ENCODE results near the gene SMIM14.
"Not testable (repeated sequence)": the region's sequence is repeated elsewhere in the genome, so short reads cannot be mapped to it uniquely, and the experiment has no call there.

SMIM14 gene

GRCh38 chr4:39597695-39598381, 40.8 kb downstream of the SMIM14 start:
- no peak for DNase-seq (ENCODE audit: low read depth in 2 of 2)

GRCh38 chr4:39596971-39597370, 41.7 kb downstream of the SMIM14 start:
- DNase-seq (ENCODE audit: low read depth in 2 of 2): no peak

GRCh38 chr4:39591290-39591689, 47.4 kb downstream of the SMIM14 start:
- DNase-seq (ENCODE audit: low read depth in 2 of 2): no peak

- no peak for DNase-seq (ENCODE audit: low read depth in 2 of 2)
Observed at GRCh38 chr4:39587881-39588280, 50.8 kb downstream of the SMIM14 start.

GRCh38 chr4:39574946-39575345, 63.7 kb downstream of the SMIM14 start:
- no peak for DNase-seq (ENCODE audit: low read depth in 2 of 2)

- DNase-seq (ENCODE audit: low read depth in 2 of 2): no peak
Observed at GRCh38 chr4:39571504-39571903, 67.2 kb downstream of the SMIM14 start.

- DNase-seq (ENCODE audit: low read depth in 2 of 2): no peak
Observed at GRCh38 chr4:39571054-39571453, 67.6 kb downstream of the SMIM14 start.

- DNase-seq (ENCODE audit: low read depth in 2 of 2): no peak
Observed at GRCh38 chr4:39569209-39569608, 69.5 kb downstream of the SMIM14 start.

- DNase-seq (ENCODE audit: low read depth in 2 of 2): no peak
Observed at GRCh38 chr4:39568805-39569204, 69.9 kb downstream of the SMIM14 start.

GRCh38 chr4:39565878-39566600, 72.6 kb downstream of the SMIM14 start:
- no peak for DNase-seq (ENCODE audit: low read depth in 2 of 2)

GRCh38 chr4:39563346-39563847, 75.3 kb downstream of the SMIM14 start:
- DNase-seq (ENCODE audit: low read depth in 2 of 2): no peak

GRCh38 chr4:39562792-39563191, 75.9 kb downstream of the SMIM14 start:
- DNase-seq (ENCODE audit: low read depth in 2 of 2): no peak

- no peak for DNase-seq (ENCODE audit: low read depth in 2 of 2)
Observed at GRCh38 chr4:39559626-39560025, 79.0 kb downstream of the SMIM14 start.

- no peak for DNase-seq (ENCODE audit: low read depth in 2 of 2)
Observed at GRCh38 chr4:39555472-39555871, 83.2 kb downstream of the SMIM14 start.

- DNase-seq (ENCODE audit: low read depth in 2 of 2): no peak
Observed at GRCh38 chr4:39548425-39549067, 90.1 kb downstream of the SMIM14 start.

- no peak for DNase-seq (ENCODE audit: low read depth in 2 of 2)
Observed at GRCh38 chr4:39544580-39545315, 93.9 kb downstream of the SMIM14 start.

- not testable (repeated sequence) for DNase-seq (ENCODE audit: low read depth in 2 of 2)
Observed at GRCh38 chr4:39544080-39544479, 94.6 kb downstream of the SMIM14 start.

GRCh38 chr4:39543034-39543433, 95.6 kb downstream of the SMIM14 start:
- no peak for DNase-seq (ENCODE audit: low read depth in 2 of 2)

GRCh38 chr4:39542611-39543012, 96.1 kb downstream of the SMIM14 start:
- no peak for DNase-seq (ENCODE audit: low read depth in 2 of 2)

- no peak for DNase-seq (ENCODE audit: low read depth in 2 of 2)
Observed at GRCh38 chr4:39541987-39542610, 96.6 kb downstream of the SMIM14 start.

GRCh38 chr4:39539089-39539611, 99.5 kb downstream of the SMIM14 start:
- DNase-seq (ENCODE audit: low read depth in 2 of 2): no peak
